Erythroblast (primary cell): ENCODE results near the gene CUL7.

ENCODE experiments used
- GATA1 ChIP-seq: IDR thresholded peaks from 2 replicates; pipeline ENCODE4 v1.6.1; 2011; ENCODE audit warnings: low read depth, mild to moderate bottlenecking, control low read depth, low read length, moderate library complexity
- POLR2A ChIP-seq: IDR thresholded peaks from 2 replicates; pipeline ENCODE4 v1.6.1; 2011; ENCODE audit warnings: mild to moderate bottlenecking, low read length

DNA sequence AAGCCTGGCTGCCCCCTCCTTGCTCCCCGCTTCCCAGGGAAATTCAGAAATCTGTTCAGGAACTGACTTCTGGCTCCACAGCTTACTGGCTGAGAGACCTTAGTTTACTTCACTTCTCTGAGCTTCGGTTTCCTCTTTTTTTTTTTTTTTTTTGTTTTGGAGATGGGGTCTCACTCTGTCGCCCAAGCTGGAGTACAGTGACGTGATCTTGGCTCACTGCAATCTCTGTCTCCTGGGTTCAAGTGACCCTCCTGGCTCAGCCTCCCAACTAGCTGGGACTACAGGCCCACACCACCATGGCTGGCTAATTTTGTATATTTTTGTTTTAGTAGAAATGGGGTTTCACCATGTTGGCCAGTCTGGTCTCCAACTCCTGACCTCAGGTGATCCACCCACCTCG lies 37.4 kb upstream of the CUL7 start:
- TF ChIP-seq POLR2A: no peak
- TF ChIP-seq GATA1: no peak
